Immature natural killer cell (primary cell): ENCODE measurements around the gene CD99. TPM values are rescaled to one million over a fixed set of nuclear protein-coding genes. Genes with fewer than 3 reads are reported as not detected.

Experiments used
- DNase-seq, 3 donors: peaks; one replicate each; pipeline ENCODE4 v3.0.0; 2022; ENCODE audit warnings: mixed read lengths in 1 of 3
- H3K27ac Mint-ChIP-seq, 6 donors: one replicate each; pipeline ENCODE4 v1.8.0; 2020; ENCODE audit warnings: mixed read lengths in 6 of 6, mild to moderate bottlenecking in 5 of 6, inconsistent platforms in 4 of 6, moderate library complexity in 3 of 6
- H3K27me3 Mint-ChIP-seq, 3 donors: one replicate each; pipeline ENCODE4 v1.8.0; 2020 to 2021; ENCODE audit warnings: low read depth in 3 of 3, mild to moderate bottlenecking in 3 of 3, mixed read lengths in 3 of 3, moderate library complexity in 3 of 3, inconsistent platforms in 1 of 3
- H3K36me3 Mint-ChIP-seq, 3 donors: one replicate each; pipeline ENCODE4 v1.8.0; 2020; ENCODE audit warnings: mixed read lengths in 3 of 3, inconsistent platforms in 2 of 3, mild to moderate bottlenecking in 2 of 3
- H3K4me1 Mint-ChIP-seq, 2 donors: one replicate each; pipeline ENCODE4 v1.8.0; 2020; ENCODE audit warnings: inconsistent platforms in 2 of 2, mild to moderate bottlenecking in 2 of 2, mixed read lengths in 2 of 2, moderate library complexity in 1 of 2
- H3K4me3 Mint-ChIP-seq, 5 donors: one replicate each; pipeline ENCODE4 v1.8.0; 2020; ENCODE audit warnings: mild to moderate bottlenecking in 5 of 5, mixed read lengths in 5 of 5, inconsistent platforms in 3 of 5, moderate library complexity in 3 of 5
- H3K9me3 Mint-ChIP-seq, 6 donors: one replicate each; pipeline ENCODE4 v1.8.0; 2020; ENCODE audit warnings: mild to moderate bottlenecking in 6 of 6, mixed read lengths in 6 of 6, inconsistent platforms in 4 of 6, moderate library complexity in 3 of 6
- polyA plus RNA-seq, 3 donors: library from polyadenylated mRNA; unstranded; fragments of 300-500 nt; fragmentation: Illumina TruSeq; gene quantifications; one replicate each; pipeline ENCODE4 v1.2.3, GENCODE V29; 2021

The CD99 gene
- polyA plus RNA-seq, 3 donors from 2014 or later, result 479 to 672 (median 543) TPM

DNA sequence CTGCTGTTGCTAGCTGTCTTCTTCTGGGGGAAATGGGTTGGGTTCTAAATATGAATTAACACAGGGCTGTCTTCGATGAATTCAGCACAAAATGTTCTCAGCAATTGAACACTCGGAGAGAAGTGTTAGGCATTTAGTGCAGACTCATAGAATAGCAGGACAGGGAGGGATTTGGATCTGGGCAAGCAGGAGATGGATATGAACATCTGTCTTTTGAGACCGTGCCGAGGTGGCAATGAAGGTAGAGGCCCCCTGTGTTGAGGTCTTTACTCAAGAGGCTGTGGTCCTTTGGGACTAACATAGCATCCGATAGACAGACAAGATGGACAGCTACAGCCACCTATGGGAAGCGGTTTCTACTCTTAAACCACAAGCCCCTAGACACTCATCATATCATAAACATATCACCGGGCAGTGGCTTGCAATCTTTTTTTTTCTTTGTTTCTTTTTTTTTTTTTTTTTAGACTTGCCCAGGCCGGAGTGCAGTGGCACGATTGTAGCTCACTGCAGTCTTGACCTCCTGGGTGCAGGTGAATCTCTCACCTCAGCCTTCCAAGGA lies 6.7 kb downstream of the CD99 start:
- Mint-ChIP-seq H3K27ac (peak overlapping the region; percentile 89 to 96 (median 94)), H3K27me3 (peaks cover 2 to 9% (median 5%) of the 10 kb centered on the region in 3 donors), H3K36me3 (peaks cover 0 to 14% (median 7%) of the 10 kb centered on the region in 3 donors), H3K4me1 (peaks cover 94 to 100% of the 10 kb centered on the region in 2 donors), H3K4me3 (peak overlapping the region; percentile 72 to 88 (median 85)), H3K9me3 (peaks cover 0 to 3% (median 0%) of the 10 kb centered on the region in 6 donors)
- DNase-seq, result peak; percentile 58 to 66 (median 58)

DNA sequence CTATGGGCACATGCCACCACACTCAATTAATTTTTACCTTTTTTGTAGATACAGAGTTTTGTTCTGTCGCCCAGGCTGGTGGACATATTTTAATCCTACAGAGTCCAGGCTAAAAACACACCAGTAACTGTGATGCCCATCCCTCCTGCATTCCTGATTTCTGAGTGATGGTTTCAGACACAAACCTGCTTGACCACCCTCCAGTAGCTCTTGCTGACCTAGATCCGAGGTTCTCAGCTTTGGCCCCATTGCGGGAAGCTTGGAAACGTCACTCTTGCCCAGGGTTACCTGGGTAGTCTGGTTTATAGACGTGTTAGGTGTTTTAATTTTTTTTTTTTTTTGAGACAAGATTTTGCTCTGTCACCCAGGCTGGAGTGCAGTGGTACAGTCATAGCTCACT lies 7.5 kb downstream of the CD99 start:
- Mint-ChIP-seq H3K27ac (peak overlapping the region; percentile 87 to 96 (median 94)), H3K4me3 (peak overlapping the region; percentile 72 to 88 (median 85)), H3K4me1 (peaks cover 93 to 100% of the 10 kb centered on the region in 2 donors), H3K27me3 (peaks cover 2 to 6% (median 5%) of the 10 kb centered on the region in 3 donors), H3K9me3 (peaks cover 0 to 3% (median 0%) of the 10 kb centered on the region in 6 donors), H3K36me3 (peaks cover 0 to 14% (median 7%) of the 10 kb centered on the region in 3 donors)
- DNase-seq, result no peak

- no peak for DNase-seq
- peaks cover 92 to 100% of the 10 kb centered on the region in 2 donors for H3K4me1 Mint-ChIP-seq
- peaks cover 0 to 3% (median 0%) of the 10 kb centered on the region in 6 donors for H3K9me3 Mint-ChIP-seq
- peak overlapping the region in 4 of 5 donors; percentile 14 to 73 (median 44) for H3K4me3 Mint-ChIP-seq
- peaks cover 0 to 14% (median 7%) of the 10 kb centered on the region in 3 donors for H3K36me3 Mint-ChIP-seq
- H3K27ac Mint-ChIP-seq, result peak overlapping the region; percentile 76 to 95 (median 86)
- H3K27me3 Mint-ChIP-seq, result peaks cover 2 to 6% (median 5%) of the 10 kb centered on the region in 3 donors
Observed at GRCh38 chrX:2699959-2700358, 8.9 kb downstream of the CD99 start.

DNA sequence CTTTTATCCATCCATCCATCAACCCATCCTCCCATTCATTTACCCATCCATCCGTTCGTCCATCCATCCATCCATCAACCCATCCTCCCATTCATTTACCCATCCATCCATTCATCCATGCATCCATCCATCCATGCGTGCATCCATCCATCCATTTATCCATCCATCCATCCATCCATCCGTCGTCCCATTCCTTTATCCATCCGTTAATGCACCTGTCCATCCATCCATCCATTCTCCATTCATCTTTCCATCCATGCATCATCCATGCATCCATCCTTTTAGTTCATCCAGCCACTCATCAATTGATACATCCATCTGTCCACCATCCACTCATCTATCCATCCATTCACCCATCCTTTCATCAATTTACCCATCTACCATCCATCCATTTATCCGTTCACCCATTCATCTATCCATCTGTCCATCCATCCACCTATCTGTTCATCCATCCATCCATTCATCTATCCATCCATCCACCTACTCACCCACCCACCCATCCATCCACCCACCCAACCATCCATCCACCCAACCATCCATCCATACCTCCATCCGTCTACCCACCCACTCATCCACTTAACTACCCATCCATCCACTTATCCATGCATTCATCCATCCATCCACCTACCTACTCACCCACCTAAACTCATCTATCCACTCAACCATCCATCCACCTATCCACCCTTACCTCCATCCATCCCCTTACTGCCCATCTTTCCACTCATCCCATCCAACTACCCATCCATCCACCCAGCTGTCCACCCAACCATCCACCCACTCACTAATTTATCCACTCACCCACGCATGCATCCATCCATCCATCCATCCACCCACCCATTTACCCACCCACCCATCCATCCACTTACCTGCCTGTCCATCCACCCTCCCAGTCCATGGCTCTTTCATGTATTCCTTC lies 9.6 kb downstream of the CD99 start:
- Mint-ChIP-seq H3K4me3 (peak overlapping the region; percentile 54 to 74 (median 64)), H3K9me3 (peaks cover 0 to 3% (median 0%) of the 10 kb centered on the region in 6 donors), H3K4me1 (peaks cover 93 to 100% of the 10 kb centered on the region in 2 donors), H3K36me3 (peaks cover 0 to 14% (median 7%) of the 10 kb centered on the region in 3 donors), H3K27ac (peak overlapping the region; percentile 76 to 95 (median 86)), H3K27me3 (peaks cover 2 to 6% (median 5%) of the 10 kb centered on the region in 3 donors)
- no peak for DNase-seq

GRCh38 chrX:2701600-2701999 lies 10.5 kb downstream of the CD99 start:
- H3K27me3 Mint-ChIP-seq, result peaks cover 2 to 5% (median 5%) of the 10 kb centered on the region in 3 donors
- H3K36me3 Mint-ChIP-seq, result peaks cover 0 to 12% (median 7%) of the 10 kb centered on the region in 3 donors
- H3K4me3 Mint-ChIP-seq, result peak overlapping the region in 2 of 5 donors; percentile 35 to 52
- H3K9me3 Mint-ChIP-seq, result peaks cover 0 to 3% (median 0%) of the 10 kb centered on the region in 6 donors
- H3K27ac Mint-ChIP-seq, result peak overlapping the region; percentile 46 to 83 (median 72)
- peaks cover 88 to 91% of the 10 kb centered on the region in 2 donors for H3K4me1 Mint-ChIP-seq
- no peak for DNase-seq

GRCh38 chrX:2703991-2704369 lies 12.9 kb downstream of the CD99 start:
- Mint-ChIP-seq H3K4me1 (peaks cover 86 to 90% of the 10 kb centered on the region in 2 donors), H3K27ac (peak overlapping the region in 3 of 6 donors; percentile 49 to 73 (median 69)), H3K9me3 (peaks cover 0 to 3% (median 0%) of the 10 kb centered on the region in 6 donors), H3K4me3 (peak overlapping the region in 2 of 5 donors; percentile 46 to 59), H3K36me3 (peaks cover 0 to 10% (median 10%) of the 10 kb centered on the region in 3 donors), H3K27me3 (peaks cover 0 to 3% (median 3%) of the 10 kb centered on the region in 3 donors)
- no peak for DNase-seq

DNA sequence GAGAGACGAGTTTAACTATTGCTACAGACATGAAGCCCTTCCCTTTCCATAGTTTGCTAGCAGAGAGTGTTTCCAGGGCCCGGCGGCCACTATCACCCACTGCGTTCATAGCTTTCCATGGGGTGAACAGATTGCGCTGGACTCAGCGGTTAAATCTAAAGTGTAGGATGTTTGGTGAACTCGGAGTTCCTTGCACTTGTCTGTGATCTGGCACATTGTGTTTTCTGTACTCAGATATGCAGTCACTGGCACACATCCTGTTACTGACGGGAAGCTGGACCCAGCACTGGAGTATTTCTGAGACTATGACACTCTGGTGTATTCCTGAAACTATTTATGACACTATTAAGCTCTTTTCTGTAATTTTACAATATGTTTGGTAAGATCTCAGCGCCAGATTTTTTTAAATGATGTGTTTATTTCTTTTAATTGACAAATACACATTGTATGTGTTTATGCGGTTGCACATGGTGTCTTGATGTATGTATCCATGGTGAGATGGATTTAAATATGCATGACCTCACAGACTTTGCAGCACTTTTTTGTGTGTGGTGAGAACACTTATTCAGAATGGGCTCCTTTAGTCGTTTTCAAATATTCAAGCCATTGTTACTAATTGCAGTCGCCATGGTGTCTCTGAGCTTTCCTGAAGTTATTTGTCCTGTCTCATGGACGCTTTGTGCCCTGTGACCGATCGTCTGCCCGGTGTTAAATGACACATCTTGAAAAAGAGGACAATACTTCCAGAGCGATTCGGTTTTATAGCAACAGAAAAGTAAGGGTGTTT lies 14.1 kb downstream of the CD99 start:
- H3K27ac Mint-ChIP-seq, result peak overlapping the region in 4 of 6 donors; percentile 0 to 53 (median 42)
- peaks cover 0 to 3% (median 0%) of the 10 kb centered on the region in 6 donors for H3K9me3 Mint-ChIP-seq
- H3K27me3 Mint-ChIP-seq, result peaks cover 0 to 3% (median 0%) of the 10 kb centered on the region in 3 donors
- H3K36me3 Mint-ChIP-seq, result peaks cover 0 to 9% (median 7%) of the 10 kb centered on the region in 3 donors
- H3K4me1 Mint-ChIP-seq, result peaks cover 89 to 90% of the 10 kb centered on the region in 2 donors
- DNase-seq, result no peak
- peak overlapping the region in 2 of 5 donors; percentile 3 to 58 for H3K4me3 Mint-ChIP-seq

GRCh38 chrX:2707334-2707760 lies 16.3 kb downstream of the CD99 start:
- Mint-ChIP-seq H3K4me1 (peaks cover 74 to 77% of the 10 kb centered on the region in 2 donors), H3K4me3 (peak overlapping the region; percentile 52 to 80 (median 79)), H3K27me3 (peaks cover 0 to 2% (median 2%) of the 10 kb centered on the region in 3 donors), H3K36me3 (peaks cover 0 to 3% (median 0%) of the 10 kb centered on the region in 3 donors), H3K27ac (peak overlapping the region; percentile 37 to 84 (median 76)), H3K9me3 (no peaks in the 10 kb centered on the region)
- DNase-seq, result peak in 1 of 3 donors; percentile 49

GRCh38 chrX:2708021-2708420 lies 16.9 kb downstream of the CD99 start:
- Mint-ChIP-seq H3K36me3 (peaks cover 0 to 3% (median 0%) of the 10 kb centered on the region in 3 donors), H3K27me3 (peaks cover 0 to 2% (median 2%) of the 10 kb centered on the region in 3 donors)

DNA sequence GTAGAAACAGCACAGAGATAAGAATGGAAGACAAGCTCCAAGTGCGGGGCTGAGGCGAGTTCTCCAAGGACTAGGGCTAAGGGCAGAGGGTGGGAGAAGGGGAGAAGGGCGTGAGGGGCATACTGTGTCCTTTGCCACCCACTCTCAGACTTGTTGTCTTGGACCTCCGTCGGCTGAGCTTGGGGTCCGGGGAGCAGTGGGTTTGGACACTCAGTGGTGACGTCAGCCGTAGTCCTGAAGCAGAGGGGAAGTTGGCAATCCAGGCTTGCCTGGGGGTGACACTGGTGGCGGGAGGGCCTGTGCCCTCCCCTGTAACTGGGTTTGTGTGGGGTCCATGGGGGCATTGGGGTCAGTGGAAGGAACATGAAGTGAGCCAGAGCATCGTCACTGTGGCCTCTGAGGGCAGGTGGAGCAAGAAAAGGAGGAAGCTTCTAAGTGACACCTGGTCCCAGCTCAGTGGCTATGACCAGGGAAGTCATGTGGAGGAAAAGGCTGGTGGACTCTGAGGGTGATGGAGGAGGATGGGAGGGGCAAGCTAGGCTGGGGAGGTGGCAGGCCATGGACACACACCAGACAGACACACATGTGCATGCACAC lies 17.6 kb downstream of the CD99 start:
- H3K4me1 Mint-ChIP-seq, result peaks cover 61 to 67% of the 10 kb centered on the region in 2 donors
- no peak for DNase-seq
- H3K27ac Mint-ChIP-seq, result peak overlapping the region; percentile 65 to 84 (median 78)
- peaks cover 0 to 3% (median 0%) of the 10 kb centered on the region in 3 donors for H3K36me3 Mint-ChIP-seq
- H3K9me3 Mint-ChIP-seq, result no peaks in the 10 kb centered on the region
- H3K4me3 Mint-ChIP-seq, result peak overlapping the region; percentile 29 to 79 (median 79)
- peaks cover 0 to 2% (median 2%) of the 10 kb centered on the region in 3 donors for H3K27me3 Mint-ChIP-seq

More at GRCh38 chrX:2708021-2708420, 16.9 kb downstream of the CD99 start:
- peaks cover 68 to 72% of the 10 kb centered on the region in 2 donors for H3K4me1 Mint-ChIP-seq
- H3K27ac Mint-ChIP-seq, result peak overlapping the region; percentile 37 to 84 (median 76)
- no peaks in the 10 kb centered on the region for H3K9me3 Mint-ChIP-seq
- no peak for DNase-seq
- H3K4me3 Mint-ChIP-seq, result peak overlapping the region; percentile 52 to 80 (median 79)

- H3K4me3 Mint-ChIP-seq, result peak overlapping the region; percentile 0 to 79 (median 63)
- peaks cover 52 to 66% of the 10 kb centered on the region in 2 donors for H3K4me1 Mint-ChIP-seq
- DNase-seq, result no peak
- H3K27ac Mint-ChIP-seq, result peak overlapping the region; percentile 47 to 91 (median 78)
- H3K36me3 Mint-ChIP-seq, result peaks cover 0 to 3% (median 0%) of the 10 kb centered on the region in 3 donors
- H3K27me3 Mint-ChIP-seq, result peaks cover 0 to 2% (median 2%) of the 10 kb centered on the region in 3 donors
- H3K9me3 Mint-ChIP-seq, result no peaks in the 10 kb centered on the region
Observed at GRCh38 chrX:2709556-2709955, 18.5 kb downstream of the CD99 start.
